Colon (tissue), 2 donors: ENCODE results near the gene CLEC4G.
"Not testable (repeated sequence)": the region's sequence is repeated elsewhere in the genome, so short reads cannot be mapped to it uniquely, and the experiment has no call there.

Source experiments
- FAIRE-seq: peaks from 2 replicates; lab custom pipeline; 2012; peaks lifted over from hg19 to GRCh38; lab: Jason Lieb, UNC
- donor health status: control.
- donor health status: control.

The CLEC4G gene, protein sequence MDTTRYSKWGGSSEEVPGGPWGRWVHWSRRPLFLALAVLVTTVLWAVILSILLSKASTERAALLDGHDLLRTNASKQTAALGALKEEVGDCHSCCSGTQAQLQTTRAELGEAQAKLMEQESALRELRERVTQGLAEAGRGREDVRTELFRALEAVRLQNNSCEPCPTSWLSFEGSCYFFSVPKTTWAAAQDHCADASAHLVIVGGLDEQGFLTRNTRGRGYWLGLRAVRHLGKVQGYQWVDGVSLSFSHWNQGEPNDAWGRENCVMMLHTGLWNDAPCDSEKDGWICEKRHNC

GRCh38 chr19:7732045-7732444 lies at the start of gene CLEC4G:
Gene CLEC4G, minus strand, starts transcription at chr19:7732110. Its CDS starts 8 bp downstream, at chr19:7732102.
- FAIRE-seq = no peak

GRCh38 chr19:7781157-7781556 lies 49.2 kb upstream of the CLEC4G start:
- FAIRE-seq = no peak

- FAIRE-seq = no peak
Observed at GRCh38 chr19:7779631-7780486, 47.9 kb upstream of the CLEC4G start.

DNA sequence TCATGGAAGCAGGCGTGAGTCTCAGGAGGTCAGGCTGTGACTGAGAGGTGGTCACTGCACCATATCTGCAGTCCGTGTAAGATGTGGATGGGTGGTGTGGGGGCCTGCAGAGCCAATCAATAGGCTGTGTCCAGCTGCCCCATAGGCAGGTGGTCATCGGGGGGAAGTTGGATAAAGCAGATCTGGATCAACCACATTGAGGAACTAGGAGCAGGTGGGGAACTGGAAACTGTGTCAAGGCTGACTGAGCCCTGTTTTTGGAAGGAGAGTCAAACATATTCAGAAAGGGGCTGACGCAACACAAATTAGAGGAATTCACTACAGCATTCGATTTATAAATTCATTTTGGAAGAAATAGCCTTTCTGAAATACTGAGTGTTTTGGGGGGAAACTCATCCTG lies 46.2 kb upstream of the CLEC4G start:
- no peak for FAIRE-seq

DNA sequence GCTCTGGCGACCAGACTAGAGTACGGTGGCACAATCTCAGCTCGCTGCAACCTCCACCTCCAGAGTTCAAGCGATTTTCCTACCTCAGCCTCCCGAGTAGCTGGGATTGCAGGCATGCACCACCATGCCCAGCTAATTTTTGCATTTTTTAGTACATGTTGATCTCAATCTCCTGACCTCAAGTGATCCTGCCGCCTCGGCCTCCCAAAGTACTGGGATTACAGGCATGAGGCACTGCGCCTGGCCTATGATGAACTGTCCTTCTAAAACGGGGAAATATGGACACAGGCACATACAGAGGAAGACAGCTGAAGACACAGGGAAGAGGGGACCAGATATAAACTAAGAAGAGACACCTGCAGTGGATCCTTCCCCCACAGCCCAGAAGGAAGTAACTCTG lies 43.9 kb upstream of the CLEC4G start:
- no peak for FAIRE-seq

DNA sequence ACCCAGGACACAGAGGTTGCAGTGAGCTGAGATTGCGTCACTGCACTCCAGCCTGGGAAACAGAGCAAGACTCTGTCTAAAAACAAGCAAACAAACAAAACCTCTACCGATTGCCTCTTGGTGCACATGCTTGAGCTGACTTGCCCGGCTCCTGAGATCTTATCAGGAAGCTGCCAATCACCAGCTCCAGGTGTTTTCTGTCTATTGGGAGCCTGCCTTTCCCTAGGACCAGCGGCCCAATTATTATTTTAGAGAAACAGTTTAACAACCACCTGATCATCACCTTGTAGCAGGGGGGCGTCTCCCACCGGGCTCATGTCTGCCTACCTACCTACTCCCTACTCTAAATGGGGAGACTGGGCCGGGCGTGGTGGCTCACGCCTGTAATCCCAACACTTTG lies 41.9 kb upstream of the CLEC4G start:
- FAIRE-seq = no peak

- no peak for FAIRE-seq
Observed at GRCh38 chr19:7772752-7773291, 40.9 kb upstream of the CLEC4G start.

GRCh38 chr19:7771072-7771471 lies 39.2 kb upstream of the CLEC4G start:
- no peak for FAIRE-seq

DNA sequence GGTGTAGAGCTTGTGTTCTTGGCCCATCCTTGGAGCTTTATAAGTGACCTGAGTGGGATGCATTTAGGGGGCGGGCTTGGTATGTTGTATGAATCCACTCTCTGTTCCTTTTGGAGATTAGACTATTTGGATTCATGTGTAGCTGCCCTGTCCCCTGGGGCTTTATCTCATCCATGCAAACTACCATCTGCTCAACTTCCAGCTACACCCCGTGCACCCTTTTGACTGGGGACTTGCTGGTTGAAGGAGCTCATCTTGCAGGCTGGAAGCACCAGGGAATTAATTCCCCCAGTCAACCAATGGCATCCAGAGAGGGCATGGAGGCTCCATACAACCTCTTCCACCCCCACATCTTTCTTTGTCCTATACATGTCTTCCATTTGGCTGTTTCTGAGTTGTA lies 37.3 kb upstream of the CLEC4G start:
- no peak for FAIRE-seq

GRCh38 chr19:7767487-7767886 lies 35.6 kb upstream of the CLEC4G start:
- no peak for FAIRE-seq

GRCh38 chr19:7766535-7766934 lies 34.6 kb upstream of the CLEC4G start:
- no peak for FAIRE-seq

GRCh38 chr19:7765043-7765442 lies 33.1 kb upstream of the CLEC4G start:
- FAIRE-seq = not testable (repeated sequence)

GRCh38 chr19:7764157-7764556 lies 32.2 kb upstream of the CLEC4G start:
- FAIRE-seq = not testable (repeated sequence)

GRCh38 chr19:7763696-7764095 lies 31.8 kb upstream of the CLEC4G start:
- FAIRE-seq = no peak

GRCh38 chr19:7762719-7763293 lies 30.9 kb upstream of the CLEC4G start, which contains the start of gene CLEC4M:
Gene CLEC4M, plus strand, starts transcription at chr19:7763243. Its CDS starts 24 bp downstream, at chr19:7763267.
- no peak for FAIRE-seq

GRCh38 chr19:7759156-7759555 lies 27.2 kb upstream of the CLEC4G start:
- no peak for FAIRE-seq

- no peak for FAIRE-seq
Observed at GRCh38 chr19:7757358-7757757, 25.4 kb upstream of the CLEC4G start.

DNA sequence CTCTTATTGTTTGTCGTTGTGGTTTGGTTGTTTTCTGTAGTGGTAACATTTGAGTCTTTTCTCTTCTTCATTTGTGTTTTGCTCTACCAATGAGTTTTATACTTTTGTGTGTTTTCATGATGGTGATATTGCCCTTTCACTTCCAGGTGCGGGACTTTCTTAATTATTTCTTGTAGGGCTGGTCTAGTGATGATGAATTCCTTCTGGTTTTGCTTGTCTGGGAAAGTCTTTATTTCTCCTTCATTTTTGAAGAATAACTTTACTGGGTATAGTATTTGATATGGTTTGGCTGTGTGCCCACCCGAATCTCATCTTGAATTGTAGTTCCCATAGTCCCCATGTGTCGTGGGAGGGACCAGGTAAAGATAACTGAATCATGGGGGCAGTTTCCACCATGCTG lies 24.3 kb upstream of the CLEC4G start:
- FAIRE-seq = no peak

- no peak for FAIRE-seq
Observed at GRCh38 chr19:7751157-7751783, 19.4 kb upstream of the CLEC4G start.

- no peak for FAIRE-seq
Observed at GRCh38 chr19:7748756-7749155, 16.8 kb upstream of the CLEC4G start.

GRCh38 chr19:7748171-7748570 lies 16.3 kb upstream of the CLEC4G start:
- no peak for FAIRE-seq
